ENCODE data around the gene NR2F2. TPM values are rescaled to one million over a fixed set of nuclear protein-coding genes. Genes with fewer than 3 reads are reported as not detected.

NR2F2 gene
- total and polyA plus RNA-seq, 4 donors: 15.0 to 73.5 (median 35.4) TPM

- Histone ChIP-seq H3K27me3 (ENCODE audit: control insufficient read depth in 3 of 3, insufficient read depth in 3 of 3, low read length in 2 of 3) (no peaks in the 10 kb centered on the region), H3K9ac (ENCODE audit: insufficient read depth in 1 of 2, low read length in 2 of 2) (no peak overlapping the region), H3K36me3 (ENCODE audit: control insufficient read depth in 4 of 4, insufficient read depth in 4 of 4, low read length in 4 of 4) (peaks cover 0 to 21% (median 10%) of the 10 kb centered on the region in 4 donors), H3K27ac (ENCODE audit: low read depth in 1 of 2, low read length in 1 of 2) (no peak overlapping the region), H3K4me3 (no peak overlapping the region), H3K9me3 (ENCODE audit: control insufficient read depth in 4 of 4, insufficient read depth in 3 of 4, low read length in 3 of 4) (peaks cover 0 to 2% (median 0%) of the 10 kb centered on the region in 4 donors), H3K4me1 (ENCODE audit: control insufficient read depth in 5 of 5, insufficient read depth in 5 of 5, low read length in 5 of 5) (peaks cover 0 to 2% (median 0%) of the 10 kb centered on the region in 5 donors)
- TF ChIP-seq CTCF (IDR thresholded peaks at IDR 0.05; ENCODE audit: control extremely low read depth, extremely low read depth): no peak
- ATAC-seq (ENCODE audit: insufficient read depth, low FRiP score) (no peak), DNase-seq (no peak)
- 77 to 80% methylated on average over 5 of the region's 5 CpGs for WGBS, 2 donors
Measured at GRCh38 chr15:96290679-96291078, 39.8 kb upstream of the NR2F2 start.

GRCh38 chr15:96292635-96293034, 37.9 kb upstream of the NR2F2 start:
- TF ChIP-seq CTCF (IDR thresholded peaks at IDR 0.05; ENCODE audit: control extremely low read depth, extremely low read depth): no peak
- no peak for DNase-seq

GRCh38 chr15:96293441-96293840, 37.1 kb upstream of the NR2F2 start:
- H3K4me3 ChIP-seq: no peak overlapping the region
- H3K9me3 ChIP-seq (ENCODE audit: control insufficient read depth in 4 of 4, insufficient read depth in 3 of 4, low read length in 3 of 4): peaks cover 0 to 4% (median 1%) of the 10 kb centered on the region in 4 donors
- DNase-seq (no peak), ATAC-seq (ENCODE audit: insufficient read depth, low FRiP score) (no peak)
- no peaks in the 10 kb centered on the region for H3K27me3 ChIP-seq (ENCODE audit: control insufficient read depth in 3 of 3, insufficient read depth in 3 of 3, low read length in 2 of 3)
- TF ChIP-seq CTCF (IDR thresholded peaks at IDR 0.05; ENCODE audit: control extremely low read depth, extremely low read depth): no peak
- H3K9ac ChIP-seq (ENCODE audit: insufficient read depth in 1 of 2, low read length in 2 of 2): no peak overlapping the region
- peaks cover 0 to 16% (median 7%) of the 10 kb centered on the region in 4 donors for H3K36me3 ChIP-seq (ENCODE audit: control insufficient read depth in 4 of 4, insufficient read depth in 4 of 4, low read length in 4 of 4)
- no peaks in the 10 kb centered on the region for H3K4me1 ChIP-seq (ENCODE audit: control insufficient read depth in 5 of 5, insufficient read depth in 5 of 5, low read length in 5 of 5)
- 83 to 91% methylated on average over 4 of the region's 4 CpGs for WGBS, 2 donors
- H3K27ac ChIP-seq (ENCODE audit: low read depth in 1 of 2, low read length in 1 of 2): no peak overlapping the region

More at GRCh38 chr15:96292635-96293034, 37.9 kb upstream of the NR2F2 start:
- H3K27me3 ChIP-seq (ENCODE audit: control insufficient read depth in 3 of 3, insufficient read depth in 3 of 3, low read length in 2 of 3): no peaks in the 10 kb centered on the region
- 69 to 72% methylated on average over 2 of the region's 2 CpGs for WGBS, 2 donors
- peaks cover 0 to 19% (median 7%) of the 10 kb centered on the region in 4 donors for H3K36me3 ChIP-seq (ENCODE audit: control insufficient read depth in 4 of 4, insufficient read depth in 4 of 4, low read length in 4 of 4)
- no peak overlapping the region for H3K27ac ChIP-seq (ENCODE audit: low read depth in 1 of 2, low read length in 1 of 2)
- ATAC-seq (ENCODE audit: insufficient read depth, low FRiP score): no peak
- H3K9me3 ChIP-seq (ENCODE audit: control insufficient read depth in 4 of 4, insufficient read depth in 3 of 4, low read length in 3 of 4): no peaks in the 10 kb centered on the region
- H3K4me1 ChIP-seq (ENCODE audit: control insufficient read depth in 5 of 5, insufficient read depth in 5 of 5, low read length in 5 of 5): no peaks in the 10 kb centered on the region
- no peak overlapping the region for H3K9ac ChIP-seq (ENCODE audit: insufficient read depth in 1 of 2, low read length in 2 of 2)
- H3K4me3 ChIP-seq: no peak overlapping the region

- H3K9me3 ChIP-seq (ENCODE audit: control insufficient read depth in 4 of 4, insufficient read depth in 3 of 4, low read length in 3 of 4): peaks cover 0 to 8% (median 2%) of the 10 kb centered on the region in 4 donors
- no peaks in the 10 kb centered on the region for H3K4me1 ChIP-seq (ENCODE audit: control insufficient read depth in 5 of 5, insufficient read depth in 5 of 5, low read length in 5 of 5)
- H3K4me3 ChIP-seq: no peak overlapping the region
- no peak for TF ChIP-seq CTCF (IDR thresholded peaks at IDR 0.05; ENCODE audit: control extremely low read depth, extremely low read depth)
- H3K27ac ChIP-seq (ENCODE audit: low read depth in 1 of 2, low read length in 1 of 2): no peak overlapping the region
- peaks cover 0 to 17% (median 3%) of the 10 kb centered on the region in 4 donors for H3K36me3 ChIP-seq (ENCODE audit: control insufficient read depth in 4 of 4, insufficient read depth in 4 of 4, low read length in 4 of 4)
- ATAC-seq (ENCODE audit: insufficient read depth, low FRiP score) (no peak), DNase-seq (no peak)
- no peaks in the 10 kb centered on the region for H3K27me3 ChIP-seq (ENCODE audit: control insufficient read depth in 3 of 3, insufficient read depth in 3 of 3, low read length in 2 of 3)
- H3K9ac ChIP-seq (ENCODE audit: insufficient read depth in 1 of 2, low read length in 2 of 2): no peak overlapping the region
- WGBS, 2 donors: 59 to 73% methylated on average over 4 of the region's 4 CpGs
Measured at GRCh38 chr15:96294766-96295165, 35.7 kb upstream of the NR2F2 start.
